Endothelial cell of umbilical vein (primary cell): ENCODE results near the gene RASL10A. TPM values are rescaled to one million over a fixed set of nuclear protein-coding genes. Genes with fewer than 3 reads are reported as not detected.

Source experiments
- BruUV-seq: library from RNA; stranded (reverse); fragments of 400-500 nt; replicated peaks from 2 replicates; lab custom pipeline; 2021; lab: Mats Ljungman, UMichigan
- CTCF ChIA-PET: fragments of 300-600, 350-600 bp; sonication (Branson Sonifier 250); formaldehyde crosslinking; loops from one replicate; lab custom pipeline; 2021; ENCODE audit warnings: antibody characterized with exemption, inconsistent platforms; lab: Charles Lee
- POLR2A ChIA-PET: fragments of 300-600, 350-600 bp; sonication (Branson Sonifier 250); formaldehyde crosslinking; loops from one replicate; lab custom pipeline; 2021; ENCODE audit warnings: antibody characterized with exemption, inconsistent platforms; lab: Charles Lee
- DNase-seq: peaks from one replicate; pipeline ENCODE4 v3.0.0-alpha.2; 2011; ENCODE audit warnings: low read depth, low spot score
- FAIRE-seq: peaks from 2 replicates; lab custom pipeline; 2011; peaks lifted over from hg19 to GRCh38; lab: Jason Lieb, UNC
- H2AFZ ChIP-seq: 2 replicates; pipeline ENCODE4 v1.6.0; 2012; ENCODE audit warnings: low read depth, low read length, control low read depth, inconsistent platforms
- H3K27ac ChIP-seq: 2 replicates; pipeline ENCODE4 v1.5.1; 2011; ENCODE audit warnings: low read depth, mild to moderate bottlenecking, control low read depth, low read length, moderate library complexity; ENCODE audit not compliant: insufficient read depth
- H3K27me3 ChIP-seq, 2 experiments: 2 replicates each; pipeline versions ENCODE4 v1.6.0 to v1.6.1; 2011; ENCODE audit warnings: low read length in 2 of 2, mixed read lengths in 1 of 2; ENCODE audit not compliant: control insufficient read depth in 2 of 2, insufficient read depth in 2 of 2
- H3K36me3 ChIP-seq, 2 experiments: 2 replicates in 1 of 2; 3 replicates in 1 of 2; pipeline ENCODE4 v1.5.1; 2011; ENCODE audit warnings: low read length in 2 of 2, mild to moderate bottlenecking in 1 of 2, moderate library complexity in 1 of 2; ENCODE audit not compliant: control insufficient read depth in 2 of 2, insufficient read depth in 2 of 2; ENCODE audit errors: extremely low read depth in 1 of 2
- H3K4me1 ChIP-seq: 3 replicates; pipeline ENCODE4 v1.5.1; 2011; ENCODE audit warnings: mild to moderate bottlenecking, low read length; ENCODE audit not compliant: control insufficient read depth, insufficient read depth; ENCODE audit errors: extremely low read depth
- H3K4me2 ChIP-seq: 2 replicates; pipeline ENCODE4 v1.6.1; 2011; ENCODE audit warnings: low read length, control low read depth, mixed read lengths; ENCODE audit not compliant: insufficient read depth
- H3K4me3 ChIP-seq, 3 experiments: fragments of 200-600 bp in 1 of 3; sonication (generic), shearing (Covaris generic) in 1 of 3; replicated peaks in 1 of 3; 2 replicates each; pipeline ENCODE4 v1.5.1; 2011 to 2016; ENCODE audit warnings: control low read depth in 3 of 3, low read length in 3 of 3, mild to moderate bottlenecking in 2 of 3, inconsistent platforms in 1 of 3, low read depth in 1 of 3, moderate library complexity in 1 of 3; ENCODE audit not compliant: insufficient read depth in 1 of 3
- H3K79me2 ChIP-seq: 2 replicates; pipeline ENCODE4 v1.6.0; 2012; ENCODE audit warnings: low read length, inconsistent platforms; ENCODE audit not compliant: control insufficient read depth, insufficient read depth
- H3K9ac ChIP-seq: replicated peaks from 2 replicates; pipeline ENCODE3; 2011; ENCODE audit warnings: low read length, control low read depth; ENCODE audit not compliant: insufficient read depth; ENCODE audit errors: extremely low read depth
- H3K9me1 ChIP-seq: replicated peaks from 3 replicates; pipeline ENCODE4 v1.6.0; 2011; ENCODE audit warnings: mild to moderate bottlenecking, low read length; ENCODE audit not compliant: control insufficient read depth, insufficient read depth; ENCODE audit errors: extremely low read depth
- H3K9me3 ChIP-seq: replicated peaks from 2 replicates; pipeline ENCODE4 v1.5.1; 2012; ENCODE audit warnings: low read length, inconsistent platforms; ENCODE audit not compliant: control insufficient read depth, insufficient read depth
- H4K20me1 ChIP-seq: replicated peaks from 2 replicates; pipeline ENCODE3; 2011; ENCODE audit warnings: mild to moderate bottlenecking, low read length; ENCODE audit not compliant: control insufficient read depth, insufficient read depth; ENCODE audit errors: extremely low read depth
- EZH2 ChIP-seq: IDR thresholded peaks from 2 replicates; pipeline ENCODE4 v1.6.1; 2012; ENCODE audit warnings: borderline replicate concordance, low read depth, mild to moderate bottlenecking, moderate library complexity, low read length, inconsistent platforms; ENCODE audit not compliant: severe bottlenecking
- FOS ChIP-seq: IDR thresholded peaks from 2 replicates; pipeline ENCODE4 v1.6.1; 2011; ENCODE audit warnings: mild to moderate bottlenecking, low read length, moderate library complexity, borderline replicate concordance; ENCODE audit not compliant: insufficient read depth
- GATA2 ChIP-seq: IDR thresholded peaks from 2 replicates; pipeline ENCODE4 v1.7.0; 2011; ENCODE audit warnings: low read depth, mild to moderate bottlenecking, moderate library complexity, mixed read lengths, low read length; ENCODE audit not compliant: insufficient read length, insufficient read depth
- JUN ChIP-seq: IDR thresholded peaks from 2 replicates; pipeline ENCODE4 v1.6.1; 2011; ENCODE audit warnings: borderline replicate concordance, low read depth; ENCODE audit not compliant: insufficient read length, insufficient read depth
- MYC ChIP-seq: IDR thresholded peaks from one replicate; pipeline ENCODE4 v1.6.1; 2011; ENCODE audit warnings: mild to moderate bottlenecking, low read depth, low read length
- POLR2A ChIP-seq: IDR thresholded peaks from 2 replicates; pipeline ENCODE4 v1.6.1; 2012; ENCODE audit warnings: low read depth, mild to moderate bottlenecking, control low read depth, low read length
- POLR2AphosphoS5 ChIP-seq: IDR thresholded peaks from 2 replicates; pipeline ENCODE4 v1.6.1; 2012; ENCODE audit warnings: low read depth, mild to moderate bottlenecking, control low read depth, low read length, moderate library complexity; ENCODE audit not compliant: insufficient read depth
- dilution Hi-C: fragments of 300-500 bp; cut with MboI; formaldehyde crosslinking; loops from one replicate; pipeline ENCODE4 v1.15.0; 2019; ENCODE audit warnings: low sequenced_read_pairs; ENCODE audit not compliant: extremely low pct_ligation_motif_present
- intact Hi-C: fragments of 100-400 bp; cut with micrococcal nuclease; formaldehyde crosslinking; loops from one replicate; pipeline ENCODE4 v1.10.0; 2022
- polyA plus RNA-seq, 4 experiments: library from polyadenylated mRNA; depleted of rRNA in 3 of 4; stranded (reverse) in 3 of 4; unstranded in 1 of 4; fragments of >200 nt; gene quantifications; 2 replicates each; pipeline versions ENCODE4 v1.2.1 to v1.2.3, GENCODE V29; 2011 to 2012; ENCODE audit warnings: missing spikeins in 1 of 4
- total RNA-seq: library from RNA; stranded (reverse); gene quantifications from 2 replicates; pipeline ENCODE4 v1.2.3, GENCODE V29; 2021
- TF ChIP-seq, protein P1 (sequence below): IDR thresholded peaks from 2 replicates; pipeline ENCODE4 v1.6.1; 2011; ENCODE audit not compliant: insufficient read depth, insufficient read length
- TF ChIP-seq, protein P2 (sequence below), 2 donors: IDR thresholded peaks; 1 replicate in 1 of 2; 2 replicates in 1 of 2; pipeline ENCODE4 v1.5.1; 2011; ENCODE audit warnings: low read length in 2 of 2, mild to moderate bottlenecking in 2 of 2, moderate library complexity in 2 of 2, control low read depth in 1 of 2, inconsistent platforms in 1 of 2, low read depth in 1 of 2; ENCODE audit not compliant: insufficient read depth in 1 of 2; ENCODE audit errors: extremely low read depth in 1 of 2

Gene RASL10A
- total and polyA plus RNA-seq, 2 donors (not counting 3 experiments of a cell fraction or from before 2014, with no cell fraction given): 1.1 to 1.9 TPM

DNA sequence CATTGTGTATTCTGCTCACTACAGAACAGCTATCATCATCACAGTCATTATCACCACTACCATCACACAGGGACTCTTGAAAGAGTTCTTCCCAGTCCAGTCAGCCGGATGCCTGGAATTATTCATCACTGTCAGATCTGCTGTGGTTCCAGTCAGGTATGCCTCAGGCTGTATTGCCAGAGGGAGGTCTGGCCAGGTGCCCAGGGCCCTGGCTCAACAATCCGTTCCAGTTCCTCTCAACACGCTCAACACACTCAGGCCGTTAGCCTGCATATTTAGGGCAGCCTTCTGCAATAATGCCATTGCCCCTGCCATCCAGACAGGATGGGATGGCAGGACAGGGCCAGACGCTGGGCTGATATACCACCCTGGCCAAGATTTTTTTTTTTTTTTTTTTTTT is 28.6 kb upstream of the RASL10A start:
- no peak overlapping the region for H3K9ac ChIP-seq
- TF ChIP-seq POLR2AphosphoS5 (no peak), POLR2A (no peak), MYC (no peak), JUN (no peak), GATA2 (no peak), FOS (no peak), EZH2 (no peak)
- TF ChIP-seq, protein P1, sequence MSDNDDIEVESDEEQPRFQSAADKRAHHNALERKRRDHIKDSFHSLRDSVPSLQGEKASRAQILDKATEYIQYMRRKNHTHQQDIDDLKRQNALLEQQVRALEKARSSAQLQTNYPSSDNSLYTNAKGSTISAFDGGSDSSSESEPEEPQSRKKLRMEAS: no peak
- TF ChIP-seq, protein P2, sequence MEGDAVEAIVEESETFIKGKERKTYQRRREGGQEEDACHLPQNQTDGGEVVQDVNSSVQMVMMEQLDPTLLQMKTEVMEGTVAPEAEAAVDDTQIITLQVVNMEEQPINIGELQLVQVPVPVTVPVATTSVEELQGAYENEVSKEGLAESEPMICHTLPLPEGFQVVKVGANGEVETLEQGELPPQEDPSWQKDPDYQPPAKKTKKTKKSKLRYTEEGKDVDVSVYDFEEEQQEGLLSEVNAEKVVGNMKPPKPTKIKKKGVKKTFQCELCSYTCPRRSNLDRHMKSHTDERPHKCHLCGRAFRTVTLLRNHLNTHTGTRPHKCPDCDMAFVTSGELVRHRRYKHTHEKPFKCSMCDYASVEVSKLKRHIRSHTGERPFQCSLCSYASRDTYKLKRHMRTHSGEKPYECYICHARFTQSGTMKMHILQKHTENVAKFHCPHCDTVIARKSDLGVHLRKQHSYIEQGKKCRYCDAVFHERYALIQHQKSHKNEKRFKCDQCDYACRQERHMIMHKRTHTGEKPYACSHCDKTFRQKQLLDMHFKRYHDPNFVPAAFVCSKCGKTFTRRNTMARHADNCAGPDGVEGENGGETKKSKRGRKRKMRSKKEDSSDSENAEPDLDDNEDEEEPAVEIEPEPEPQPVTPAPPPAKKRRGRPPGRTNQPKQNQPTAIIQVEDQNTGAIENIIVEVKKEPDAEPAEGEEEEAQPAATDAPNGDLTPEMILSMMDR (IDR thresholded peaks at IDR 0.05; ENCODE audit: extremely low read depth in 1 of 2, insufficient read depth in 1 of 2, low read depth in 1 of 2, low read length in 2 of 2): no peak
- no peaks in the 10 kb centered on the region for H3K9me3 ChIP-seq
- no peak overlapping the region for H3K4me3 ChIP-seq
- H3K27me3 ChIP-seq: no peaks in the 10 kb centered on the region
- ChIA-PET CTCF (no interaction called here), POLR2A (interaction anchor here (0.6 kb wide), 1 partner anchor 74 kb away, joined by 3 read pairs; no protein-coding TSS in a partner anchor)
- no peak overlapping the region for H2AFZ ChIP-seq
- dilution Hi-C loops: no loop called here
- H3K79me2 ChIP-seq: no peaks in the 10 kb centered on the region
- no peaks in the 10 kb centered on the region for H3K9me1 ChIP-seq
- FAIRE-seq: no peak
- H3K4me1 ChIP-seq: no peaks in the 10 kb centered on the region
- H3K4me2 ChIP-seq: no peak overlapping the region
- no peak overlapping the region for H3K27ac ChIP-seq
- H3K36me3 ChIP-seq: peaks cover 16 to 72% of the 10 kb centered on the region in 2 experiments
- BruUV-seq: no TSS peak
- intact Hi-C loops: no loop called here
- H4K20me1 ChIP-seq: no peaks in the 10 kb centered on the region
- no peak for DNase-seq
